ENCODE measurements around the gene SEMA5B. TPM values are rescaled to one million over a fixed set of nuclear protein-coding genes. Genes with fewer than 3 reads are reported as not detected.

SEMA5B gene
- total RNA-seq, 1 donor from 2014 or later = 1.0 TPM

- H3K27ac ChIP-seq (ENCODE audit: low read depth, low read length) = no peak overlapping the region
- no peak for DNase-seq (ENCODE audit: low read depth)
- Mint-ChIP-seq H3K4me3 (ENCODE audit: unreplicated experiment) (no peak overlapping the region), H3K27me3 (ENCODE audit: low read depth, unreplicated experiment) (peaks cover 36% of the 10 kb centered on the region), H3K9me3 (ENCODE audit: unreplicated experiment) (peaks cover 3% of the 10 kb centered on the region), H3K27ac (ENCODE audit: unreplicated experiment) (no peak overlapping the region), H3K4me1 (ENCODE audit: low read depth, unreplicated experiment) (no peaks in the 10 kb centered on the region), H3K36me3 (ENCODE audit: low read depth, unreplicated experiment) (peaks cover 2% of the 10 kb centered on the region)
- no peak overlapping the region for H3K4me3 ChIP-seq (ENCODE audit: insufficient read depth, low read depth, low read length)
- no peak overlapping the region for H3K9ac ChIP-seq (ENCODE audit: low read length)
- H3K9me3 ChIP-seq (ENCODE audit: insufficient read depth, low read depth, low read length) = no peaks in the 10 kb centered on the region
- H3K4me1 ChIP-seq (ENCODE audit: insufficient read depth, low read length) = no peaks in the 10 kb centered on the region
- peaks cover 7% of the 10 kb centered on the region for H3K27me3 ChIP-seq (ENCODE audit: insufficient read depth, low read length)
- FAIRE-seq = no peak
- no peaks in the 10 kb centered on the region for H3K79me2 ChIP-seq (ENCODE audit: insufficient read depth, low read length)
- no peaks in the 10 kb centered on the region for H3K36me3 ChIP-seq (ENCODE audit: insufficient read depth, low read length)
- H4K20me1 ChIP-seq (ENCODE audit: insufficient read depth, low read length) = no peaks in the 10 kb centered on the region
- no peak overlapping the region for H3K4me2 ChIP-seq (ENCODE audit: low read length)
- no peak overlapping the region for H2AFZ ChIP-seq (ENCODE audit: low read depth, low read length)
- TF ChIP-seq CTCF (IDR thresholded peaks at IDR 0.05; ENCODE audit: insufficient read depth, low read depth, low read length) = no peak
- no peak for TF ChIP-seq EZH2 (IDR thresholded peaks at IDR 0.05; ENCODE audit: insufficient read depth, low read length)
Observed at GRCh38 chr3:122916084-122916483, 111.5 kb downstream of the SEMA5B start.

- no peak overlapping the region for H2AFZ ChIP-seq (ENCODE audit: low read depth, low read length)
- H3K9ac ChIP-seq (ENCODE audit: low read length) = no peak overlapping the region
- no peaks in the 10 kb centered on the region for H3K9me3 ChIP-seq (ENCODE audit: insufficient read depth, low read depth, low read length)
- Mint-ChIP-seq H3K4me3 (ENCODE audit: unreplicated experiment) (no peak overlapping the region), H3K9me3 (ENCODE audit: unreplicated experiment) (peaks cover 3% of the 10 kb centered on the region), H3K36me3 (ENCODE audit: low read depth, unreplicated experiment) (peaks cover 2% of the 10 kb centered on the region), H3K27me3 (ENCODE audit: low read depth, unreplicated experiment) (peaks cover 35% of the 10 kb centered on the region), H3K4me1 (ENCODE audit: low read depth, unreplicated experiment) (no peaks in the 10 kb centered on the region), H3K27ac (ENCODE audit: unreplicated experiment) (no peak overlapping the region)
- H3K27ac ChIP-seq (ENCODE audit: low read depth, low read length) = no peak overlapping the region
- no peaks in the 10 kb centered on the region for H3K36me3 ChIP-seq (ENCODE audit: insufficient read depth, low read length)
- no peak for TF ChIP-seq CTCF (IDR thresholded peaks at IDR 0.05; ENCODE audit: insufficient read depth, low read depth, low read length)
- H3K27me3 ChIP-seq (ENCODE audit: insufficient read depth, low read length) = peaks cover 7% of the 10 kb centered on the region
- no peaks in the 10 kb centered on the region for H4K20me1 ChIP-seq (ENCODE audit: insufficient read depth, low read length)
- FAIRE-seq = no peak
- H3K4me2 ChIP-seq (ENCODE audit: low read length) = no peak overlapping the region
- H3K4me1 ChIP-seq (ENCODE audit: insufficient read depth, low read length) = no peaks in the 10 kb centered on the region
- no peaks in the 10 kb centered on the region for H3K79me2 ChIP-seq (ENCODE audit: insufficient read depth, low read length)
- no peak overlapping the region for H3K4me3 ChIP-seq (ENCODE audit: insufficient read depth, low read depth, low read length)
- no peak for DNase-seq (ENCODE audit: low read depth)
Observed at GRCh38 chr3:122915300-122916055, 112.1 kb downstream of the SEMA5B start.

- Mint-ChIP-seq H3K27ac (ENCODE audit: unreplicated experiment) (no peak overlapping the region), H3K9me3 (ENCODE audit: unreplicated experiment) (no peaks in the 10 kb centered on the region), H3K4me1 (ENCODE audit: low read depth, unreplicated experiment) (no peaks in the 10 kb centered on the region), H3K4me3 (ENCODE audit: unreplicated experiment) (no peak overlapping the region), H3K36me3 (ENCODE audit: low read depth, unreplicated experiment) (peaks cover 2% of the 10 kb centered on the region), H3K27me3 (ENCODE audit: low read depth, unreplicated experiment) (peaks cover 28% of the 10 kb centered on the region)
- TF ChIP-seq EZH2 (IDR thresholded peaks at IDR 0.05; ENCODE audit: insufficient read depth, low read length) = no peak
- TF ChIP-seq CTCF (IDR thresholded peaks at IDR 0.05; ENCODE audit: insufficient read depth, low read depth, low read length) = no peak
- H3K27ac ChIP-seq (ENCODE audit: low read depth, low read length) = no peak overlapping the region
- peaks cover 7% of the 10 kb centered on the region for H3K27me3 ChIP-seq (ENCODE audit: insufficient read depth, low read length)
- no peak overlapping the region for H2AFZ ChIP-seq (ENCODE audit: low read depth, low read length)
- H3K9me3 ChIP-seq (ENCODE audit: insufficient read depth, low read depth, low read length) = no peaks in the 10 kb centered on the region
- no peaks in the 10 kb centered on the region for H3K36me3 ChIP-seq (ENCODE audit: insufficient read depth, low read length)
- FAIRE-seq (no peak), DNase-seq (ENCODE audit: low read depth) (no peak)
- no peak overlapping the region for H3K4me3 ChIP-seq (ENCODE audit: insufficient read depth, low read depth, low read length)
- no peaks in the 10 kb centered on the region for H3K79me2 ChIP-seq (ENCODE audit: insufficient read depth, low read length)
- no peak overlapping the region for H3K4me2 ChIP-seq (ENCODE audit: low read length)
- H3K4me1 ChIP-seq (ENCODE audit: insufficient read depth, low read length) = no peaks in the 10 kb centered on the region
- no peaks in the 10 kb centered on the region for H4K20me1 ChIP-seq (ENCODE audit: insufficient read depth, low read length)
- no peak overlapping the region for H3K9ac ChIP-seq (ENCODE audit: low read length)
Observed at GRCh38 chr3:122913539-122914100, 113.9 kb downstream of the SEMA5B start.
